ENCODE data around the gene MAP7D3. TPM values are rescaled to one million over a fixed set of nuclear protein-coding genes. Genes with fewer than 3 reads are reported as not detected.

Gene MAP7D3
- total RNA-seq, 1 experiment from 2014 or later: 19.0 TPM

DNA sequence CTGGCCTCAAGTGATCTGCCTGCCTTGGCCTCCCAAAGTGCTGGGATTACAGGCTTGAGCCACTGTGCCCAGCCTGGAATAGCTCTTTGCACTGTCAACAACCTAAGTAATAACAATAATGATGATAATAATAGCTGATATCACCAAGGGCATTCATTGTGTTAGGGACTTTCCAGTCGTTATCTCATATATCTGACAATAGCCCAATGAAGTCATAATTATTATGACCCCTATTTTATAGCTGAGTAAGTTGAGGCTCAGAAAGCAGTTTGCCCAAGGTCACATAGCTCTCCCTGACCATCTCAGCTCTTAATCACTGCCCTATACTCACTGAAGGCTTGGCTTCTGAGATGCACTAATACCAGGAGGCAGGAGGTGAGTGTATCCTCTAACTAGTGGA, 18.7 kb upstream of the MAP7D3 start:
- no peak overlapping the region for H3K27ac ChIP-seq

DNA sequence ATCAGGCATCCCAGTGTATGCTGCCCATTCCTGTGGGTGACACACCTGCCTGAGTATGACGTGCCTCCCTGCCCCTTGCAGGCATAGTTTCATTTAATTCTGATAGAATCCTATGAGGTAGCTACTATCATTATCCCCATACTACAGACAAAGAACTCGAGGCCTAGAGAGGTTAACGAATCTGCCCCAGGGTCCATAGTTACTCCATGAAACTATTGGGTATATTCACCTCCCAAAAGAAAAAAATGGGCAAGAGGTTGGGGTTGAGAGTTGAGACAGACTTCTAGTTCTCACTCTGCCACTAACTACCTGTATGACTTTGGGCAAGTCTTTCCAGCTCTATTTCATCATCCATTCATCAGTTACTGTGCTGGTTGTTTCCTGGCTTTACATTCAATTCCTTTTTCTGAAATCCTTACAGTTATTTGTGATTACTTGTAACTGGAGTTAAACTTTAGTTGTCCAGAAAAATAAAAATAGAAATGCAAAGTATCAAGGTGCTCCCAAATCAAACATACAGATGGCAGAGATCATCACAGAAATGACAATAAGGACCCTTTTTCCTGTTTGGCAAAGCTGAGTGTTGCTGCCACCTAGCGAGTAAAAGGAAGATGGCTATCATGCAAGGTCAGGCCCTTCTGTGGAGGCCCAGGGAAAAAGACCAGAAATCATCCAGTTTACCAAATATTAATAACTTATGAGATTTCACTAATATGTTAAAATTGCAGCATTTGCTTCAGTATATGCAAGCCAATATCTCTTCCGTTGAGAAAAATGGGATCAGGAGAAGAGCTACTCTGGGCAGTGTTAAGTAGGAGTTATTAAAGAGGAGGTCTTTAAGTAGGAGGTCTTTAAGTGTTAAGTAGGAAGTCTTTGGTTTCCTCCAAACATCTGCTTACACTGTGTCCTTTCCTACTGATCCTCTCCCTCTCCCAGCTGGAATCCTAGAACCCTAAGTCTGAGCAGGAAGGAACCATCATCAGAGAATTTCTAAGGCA, 17.1 kb upstream of the MAP7D3 start:
- CTCF ChIA-PET: interaction anchor here (0.6 to 1.3 kb wide), 4 partner anchors 105 to 427 kb away, joined by 3 to 5 read pairs (median 4); no protein-coding TSS in a partner anchor
- no peaks in the 10 kb centered on the region for H3K9me2 ChIP-seq (ENCODE audit: insufficient read depth)
- TF ChIP-seq, protein P1, sequence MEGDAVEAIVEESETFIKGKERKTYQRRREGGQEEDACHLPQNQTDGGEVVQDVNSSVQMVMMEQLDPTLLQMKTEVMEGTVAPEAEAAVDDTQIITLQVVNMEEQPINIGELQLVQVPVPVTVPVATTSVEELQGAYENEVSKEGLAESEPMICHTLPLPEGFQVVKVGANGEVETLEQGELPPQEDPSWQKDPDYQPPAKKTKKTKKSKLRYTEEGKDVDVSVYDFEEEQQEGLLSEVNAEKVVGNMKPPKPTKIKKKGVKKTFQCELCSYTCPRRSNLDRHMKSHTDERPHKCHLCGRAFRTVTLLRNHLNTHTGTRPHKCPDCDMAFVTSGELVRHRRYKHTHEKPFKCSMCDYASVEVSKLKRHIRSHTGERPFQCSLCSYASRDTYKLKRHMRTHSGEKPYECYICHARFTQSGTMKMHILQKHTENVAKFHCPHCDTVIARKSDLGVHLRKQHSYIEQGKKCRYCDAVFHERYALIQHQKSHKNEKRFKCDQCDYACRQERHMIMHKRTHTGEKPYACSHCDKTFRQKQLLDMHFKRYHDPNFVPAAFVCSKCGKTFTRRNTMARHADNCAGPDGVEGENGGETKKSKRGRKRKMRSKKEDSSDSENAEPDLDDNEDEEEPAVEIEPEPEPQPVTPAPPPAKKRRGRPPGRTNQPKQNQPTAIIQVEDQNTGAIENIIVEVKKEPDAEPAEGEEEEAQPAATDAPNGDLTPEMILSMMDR (conservative IDR thresholded peaks at IDR 0.05): peak; percentile 91
- TF ChIP-seq EZH2 (IDR thresholded peaks at IDR 0.05; ENCODE audit: low read depth): no peak
- H3K79me2 ChIP-seq (ENCODE audit: low read depth): no peaks in the 10 kb centered on the region
- H2AFZ ChIP-seq: no peak overlapping the region
- H4K20me1 ChIP-seq (ENCODE audit: insufficient read depth): no peaks in the 10 kb centered on the region
- H3K36me3 ChIP-seq (ENCODE audit: low read depth): no peaks in the 10 kb centered on the region
- H3K27ac ChIP-seq: no peak overlapping the region
- H3K4me3 ChIP-seq: no peak overlapping the region
- H3F3A ChIP-seq (ENCODE audit: insufficient read depth, low read depth): no peaks in the 10 kb centered on the region
- H3K4me2 ChIP-seq: no peak overlapping the region
- H3K27me3 ChIP-seq (ENCODE audit: insufficient read depth, low read depth): no peaks in the 10 kb centered on the region
- no peaks in the 10 kb centered on the region for H3K9me3 ChIP-seq (ENCODE audit: insufficient read depth, low read depth)
- POLR2A ChIA-PET (ENCODE audit: unreplicated experiment): no interaction called here
- no TSS peak for BruUV-seq (replicated peaks)
- H3K4me1 ChIP-seq (replicated peaks; ENCODE audit: insufficient read depth): peaks cover 19% of the 10 kb centered on the region
- DNase-seq: peak in 1 of 2 experiments; percentile 46
- intact Hi-C loops (cut with micrococcal nuclease; ENCODE audit: unreplicated experiment): loop anchor here (1.0 to 5.0 kb wide), 6 partner anchors 98 to 426 kb away; no protein-coding TSS in a partner anchor

More for the DNA sequence above, 18.7 kb upstream of the MAP7D3 start:
- intact Hi-C loops (cut with micrococcal nuclease; ENCODE audit: unreplicated experiment): loop anchor here (2.0 to 5.0 kb wide), 3 partner anchors 99 to 425 kb away; no protein-coding TSS in a partner anchor
- no peak overlapping the region for H2AFZ ChIP-seq
- peaks cover 25% of the 10 kb centered on the region for H3K4me1 ChIP-seq (replicated peaks; ENCODE audit: insufficient read depth)
- H3F3A ChIP-seq (ENCODE audit: insufficient read depth, low read depth): no peaks in the 10 kb centered on the region
- no peaks in the 10 kb centered on the region for H3K9me2 ChIP-seq (ENCODE audit: insufficient read depth)
- no peaks in the 10 kb centered on the region for H4K20me1 ChIP-seq (ENCODE audit: insufficient read depth)
- H3K9me3 ChIP-seq (ENCODE audit: insufficient read depth, low read depth): no peaks in the 10 kb centered on the region
- no peak overlapping the region for H3K4me2 ChIP-seq
- no peak overlapping the region for H3K4me3 ChIP-seq
- POLR2A ChIA-PET (ENCODE audit: unreplicated experiment): interaction anchor here (0.6 kb wide), 1 partner anchor 886 kb away, joined by 8 read pairs; no protein-coding TSS in a partner anchor
- no peaks in the 10 kb centered on the region for H3K36me3 ChIP-seq (ENCODE audit: low read depth)
- BruUV-seq (replicated peaks): no TSS peak
- CTCF ChIA-PET: interaction anchor here (0.7 to 1.4 kb wide), 3 partner anchors 104 to 242 kb away, joined by 3 to 6 read pairs (median 4); no protein-coding TSS in a partner anchor
- H3K79me2 ChIP-seq (ENCODE audit: low read depth): no peaks in the 10 kb centered on the region
- no peaks in the 10 kb centered on the region for H3K27me3 ChIP-seq (ENCODE audit: insufficient read depth, low read depth)
- TF ChIP-seq, protein P1 (conservative IDR thresholded peaks at IDR 0.05): no peak
- DNase-seq: no peak

DNA sequence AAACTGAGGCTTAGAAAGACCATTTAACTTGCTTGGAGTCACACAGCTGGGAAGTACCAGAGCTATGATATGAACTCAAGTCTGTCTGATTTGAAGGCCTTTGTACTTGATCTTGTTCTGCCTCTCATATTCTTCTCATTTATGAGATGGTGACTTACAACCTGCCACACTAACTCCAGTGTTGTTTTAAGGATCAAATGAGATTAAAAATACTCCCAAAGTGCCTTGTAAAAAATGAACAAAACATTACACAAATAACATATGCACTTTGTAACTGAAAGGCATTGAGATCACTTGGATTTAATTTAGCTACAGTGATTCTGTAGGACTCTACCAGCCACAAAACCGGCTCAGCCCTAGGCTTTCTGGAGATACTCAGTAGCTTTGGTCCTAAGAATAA, 15.6 kb upstream of the MAP7D3 start:
- H3K4me3 ChIP-seq: no peak overlapping the region
- TF ChIP-seq, protein P1 (conservative IDR thresholded peaks at IDR 0.05): no peak
- TF ChIP-seq EZH2 (IDR thresholded peaks at IDR 0.05; ENCODE audit: low read depth): no peak
- CTCF ChIA-PET: interaction anchor here (0.5 to 1.3 kb wide), 2 partner anchors 52 to 162 kb away, joined by 3 to 6 read pairs; no protein-coding TSS in a partner anchor
- no peak overlapping the region for H3K4me2 ChIP-seq
- no peaks in the 10 kb centered on the region for H4K20me1 ChIP-seq (ENCODE audit: insufficient read depth)
- peaks cover 20% of the 10 kb centered on the region for H3K4me1 ChIP-seq (replicated peaks; ENCODE audit: insufficient read depth)
- H3K9me3 ChIP-seq (ENCODE audit: insufficient read depth, low read depth): no peaks in the 10 kb centered on the region
- no peaks in the 10 kb centered on the region for H3K27me3 ChIP-seq (ENCODE audit: insufficient read depth, low read depth)
- no peaks in the 10 kb centered on the region for H3K36me3 ChIP-seq (ENCODE audit: low read depth)
- POLR2A ChIA-PET (ENCODE audit: unreplicated experiment): no interaction called here
- H3K9me2 ChIP-seq (ENCODE audit: insufficient read depth): no peaks in the 10 kb centered on the region
- no peaks in the 10 kb centered on the region for H3F3A ChIP-seq (ENCODE audit: insufficient read depth, low read depth)
- H3K27ac ChIP-seq: no peak overlapping the region
- intact Hi-C loops (cut with micrococcal nuclease; ENCODE audit: unreplicated experiment): loop anchor here (2.0 to 5.0 kb wide), 2 partner anchors 230 to 335 kb away; partner anchors contain the start of gene HTATSF1
- no peak for DNase-seq
- no TSS peak for BruUV-seq (replicated peaks)
- no peak overlapping the region for H2AFZ ChIP-seq
- no peaks in the 10 kb centered on the region for H3K79me2 ChIP-seq (ENCODE audit: low read depth)
